ENCODE results near the gene TBC1D10A.

- TF ChIP-seq CTCF (optimal IDR thresholded peaks at IDR 0.05 in 1 of 3, IDR thresholded peaks at IDR 0.05 in 1 of 3, conservative IDR thresholded peaks at IDR 0.05 in 1 of 3; ENCODE audit: extremely low read depth in 1 of 3, insufficient read depth in 2 of 3, low read length in 3 of 3) (no peak), EZH2 (IDR thresholded peaks at IDR 0.05; ENCODE audit: low read length) (no peak)
Measured at GRCh38 chr22:30340911-30341685, 14.4 kb upstream of the TBC1D10A start.

All from keratinocyte (primary cell).